K562 (cell line): ENCODE measurements around the gene URI1. TPM values are rescaled to one million over a fixed set of nuclear protein-coding genes. Genes with fewer than 3 reads are reported as not detected.

Experiments used
- ATAC-seq: fragments of 200-7000 bp; cut with Tn5 transposase; 3 replicates; pipeline ENCODE4 v1.9.1; 2020; ENCODE audit warnings: moderate library complexity
- BruUV-seq: library from RNA; stranded (reverse); fragments of 400-500 nt; replicated peaks from 2 replicates; lab custom pipeline; 2021; lab: Mats Ljungman, UMichigan
- CTCF ChIA-PET: fragments of 300-600 bp; formaldehyde crosslinking; extraction: SDS; loops from one replicate; lab custom pipeline; 2021; ENCODE audit warnings: low intra/inter-chr PET ratio; lab: Yijun Ruan, JAX
- POLR2A ChIA-PET: fragments of 300-600, 350-650 bp; sonication (Branson Sonifier 250); formaldehyde crosslinking; extraction: SDS; loops from one replicate; lab custom pipeline; 2021; ENCODE audit warnings: antibody characterized with exemption, inconsistent platforms; lab: Yijun Ruan, JAX
- DNase-seq, 4 experiments: peaks; one replicate each; pipeline versions ENCODE4 v3.0.0 to v3.0.0-alpha.2; 2011 to 2018; ENCODE audit warnings: low spot score in 3 of 4, mixed read lengths in 3 of 4; ENCODE audit errors: extremely low read depth in 1 of 4
- FAIRE-seq: peaks from 2 replicates; lab custom pipeline; 2011; peaks lifted over from hg19 to GRCh38; lab: Jason Lieb, UNC
- H2AFZ ChIP-seq: 2 replicates; pipeline ENCODE4 v1.6.0; 2011; ENCODE audit warnings: low read depth, low read length, control low read depth, inconsistent platforms
- H3K27ac ChIP-seq: fragments of 200-600 bp; 3 replicates; pipeline ENCODE4 v1.8.0; 2011; ENCODE audit warnings: low read depth, mild to moderate bottlenecking, control low read depth, inconsistent platforms, low read length, moderate library complexity, mixed read lengths; ENCODE audit errors: extremely low read depth
- H3K27me3 ChIP-seq, 2 experiments: fragments of 300-600 bp in 1 of 2; 2 replicates in 1 of 2; 3 replicates in 1 of 2; pipeline versions ENCODE4 v1.6.0 to v1.8.0; 2011; ENCODE audit warnings: inconsistent platforms in 2 of 2, low read length in 2 of 2, mild to moderate bottlenecking in 1 of 2, mixed read lengths in 1 of 2, moderate library complexity in 1 of 2; ENCODE audit not compliant: control insufficient read depth in 2 of 2, insufficient read depth in 2 of 2
- H3K36me3 ChIP-seq: fragments of 300-600 bp; 3 replicates; pipeline ENCODE4 v1.8.0; 2011; ENCODE audit warnings: mild to moderate bottlenecking, low read length, inconsistent platforms; ENCODE audit not compliant: control insufficient read depth, insufficient read depth
- H3K4me1 ChIP-seq, 2 experiments: fragments of 200-600 bp in 1 of 2; replicated peaks in 1 of 2; 2 replicates in 1 of 2; 3 replicates in 1 of 2; pipeline versions ENCODE4 v1.5.1 to v1.8.0; 2011; ENCODE audit warnings: inconsistent platforms in 2 of 2, low read length in 2 of 2, mild to moderate bottlenecking in 1 of 2, mixed read lengths in 1 of 2, moderate library complexity in 1 of 2; ENCODE audit not compliant: control insufficient read depth in 2 of 2, insufficient read depth in 2 of 2
- H3K4me2 ChIP-seq: 2 replicates; pipeline ENCODE4 v1.6.1; 2011; ENCODE audit warnings: low read length, control low read depth, inconsistent platforms, mixed read lengths; ENCODE audit not compliant: insufficient read depth
- H3K4me3 ChIP-seq: fragments of 200-600 bp; sonication (generic), shearing (Covaris generic); 2 replicates; pipeline ENCODE4 v1.5.1; 2016; ENCODE audit warnings: control low read depth, inconsistent platforms
- H3K79me2 ChIP-seq: fragments of 200-600 bp; 3 replicates; pipeline ENCODE4 v1.8.0; 2011; ENCODE audit warnings: low read length, inconsistent platforms; ENCODE audit not compliant: control insufficient read depth, insufficient read depth
- H3K9ac ChIP-seq, 2 experiments: 2 replicates each; pipeline versions ENCODE4 v1.6.0 to v1.6.1; 2011; ENCODE audit warnings: low read depth in 2 of 2, low read length in 2 of 2, control low read depth in 1 of 2, inconsistent platforms in 1 of 2, mild to moderate bottlenecking in 1 of 2, mixed read lengths in 1 of 2; ENCODE audit not compliant: insufficient read depth in 1 of 2
- H3K9me1 ChIP-seq: one replicate; pipeline ENCODE4 v1.6.0; 2011; ENCODE audit warnings: inconsistent platforms, mild to moderate bottlenecking, low read length, moderate library complexity; ENCODE audit not compliant: control insufficient read depth, insufficient read depth
- H3K9me3 ChIP-seq: replicated peaks from 2 replicates; pipeline ENCODE4 v1.5.1; 2011; ENCODE audit warnings: low read depth, low read length, inconsistent platforms; ENCODE audit not compliant: control insufficient read depth, insufficient read depth
- H4K20me1 ChIP-seq: replicated peaks from 2 replicates; pipeline ENCODE4 v1.6.1; 2011; ENCODE audit warnings: low read length, inconsistent platforms, mixed read lengths; ENCODE audit not compliant: control insufficient read depth, insufficient read depth
- ARNT ChIP-seq, 2 experiments: fragments of 450-650 bp; IDR thresholded peaks; 2 replicates each; pipeline ENCODE4 v1.6.1; 2016; ENCODE audit warnings: mild to moderate bottlenecking in 1 of 2
- CC2D1A ChIP-seq: fragments of 450-650 bp; IDR thresholded peaks from 2 replicates; pipeline ENCODE4 v1.6.1; 2017; ENCODE audit warnings: mild to moderate bottlenecking
- EZH2 ChIP-seq: IDR thresholded peaks from 2 replicates; pipeline ENCODE4 v1.6.1; 2012; ENCODE audit warnings: low read depth, mild to moderate bottlenecking, inconsistent platforms, low read length, borderline replicate concordance
- NR2C1 ChIP-seq, 2 experiments: fragments of 450-650 bp; IDR thresholded peaks; 2 replicates each; pipeline ENCODE4 v1.6.1; 2017; ENCODE audit warnings: mild to moderate bottlenecking in 2 of 2, antibody characterized with exemption in 1 of 2, inconsistent platforms in 1 of 2, missing compliant biosample characterization in 1 of 2, missing genetic modification characterization in 1 of 2
- PYGO2 ChIP-seq: fragments of 450-650 bp; IDR thresholded peaks from 2 replicates; pipeline ENCODE4 v1.6.1; 2016; ENCODE audit warnings: mild to moderate bottlenecking, missing genetic modification characterization, moderate library complexity, missing compliant biosample characterization
- SP2 ChIP-seq: IDR thresholded peaks from 2 replicates; pipeline ENCODE4 v1.6.1; 2011; ENCODE audit warnings: mild to moderate bottlenecking, low read depth, low read length, moderate library complexity; ENCODE audit not compliant: poor library complexity, severe bottlenecking; ENCODE audit errors: extremely low read depth
- WGBS: fragments of 100-300 bp; shearing (Covaris generic); methylation state at CpG from one replicate; pipeline ENCODE4 v1.1.6; 2016; ENCODE audit warnings: low coverage, mixed read lengths; ENCODE audit not compliant: insufficient coverage; ENCODE audit errors: missing lambda C conversion rate; 5-methylcytosine and 5-hydroxymethylcytosine counted together
- in situ Hi-C: fragments of 300-500 bp; cut with MboI; formaldehyde crosslinking; loops from 4 replicates; pipeline ENCODE4 v1.15.0; 2018; ENCODE audit warnings: inconsistent platforms, mixed read lengths
- intact Hi-C: fragments of 100-400 bp; cut with micrococcal nuclease; formaldehyde crosslinking; loops from 2 replicates; pipeline ENCODE4 v1.14.2; 2022
- polyA plus RNA-seq, 8 experiments: library from polyadenylated mRNA; depleted of rRNA in 4 of 8; stranded (reverse) in 5 of 8; unstranded in 3 of 8; fragments of >200 nt; fragmentation: Nextera tagmentation in 2 of 8; fragmentation: Illumina TruSeq in 1 of 8; extraction: Ambion mirVana in 2 of 8; extraction: Trizol in 1 of 8; gene quantifications; 2 replicates each; pipeline versions ENCODE4 v1.2.1 to v1.2.3, GENCODE V29; 2011 to 2014; ENCODE audit warnings: inconsistent platforms in 1 of 8, missing spikeins in 1 of 8
- total RNA-seq, 7 experiments: library from RNA; depleted of rRNA in 6 of 7; stranded (reverse); fragments of >200 nt in 6 of 7; fragmentation: Illumina TruSeq in 2 of 7; extraction: Trizol in 2 of 7; gene quantifications; 2 replicates each; pipeline versions ENCODE4 v1.2.1 to v1.2.3, GENCODE V29; 2011 to 2021; ENCODE audit warnings: low replicate concordance in 1 of 7
- TF ChIP-seq, protein P1 (sequence below): fragments of 450-650 bp; conservative IDR thresholded peaks from 2 replicates; pipeline ENCODE4 v1.6.1; 2016; ENCODE audit warnings: missing genetic modification characterization, low read depth, mild to moderate bottlenecking, missing compliant biosample characterization, moderate library complexity
- TF ChIP-seq, protein P2 (sequence below): fragments of 450-650 bp; IDR thresholded peaks from 2 replicates; pipeline ENCODE4 v1.6.1; 2016; ENCODE audit warnings: low read depth

The URI1 gene
- total and polyA plus RNA-seq, 9 of the 15 experiments (the other 6 are each of a cell fraction or from before 2014, with no cell fraction given) = 16.9 to 87.4 (median 63.9) TPM

DNA sequence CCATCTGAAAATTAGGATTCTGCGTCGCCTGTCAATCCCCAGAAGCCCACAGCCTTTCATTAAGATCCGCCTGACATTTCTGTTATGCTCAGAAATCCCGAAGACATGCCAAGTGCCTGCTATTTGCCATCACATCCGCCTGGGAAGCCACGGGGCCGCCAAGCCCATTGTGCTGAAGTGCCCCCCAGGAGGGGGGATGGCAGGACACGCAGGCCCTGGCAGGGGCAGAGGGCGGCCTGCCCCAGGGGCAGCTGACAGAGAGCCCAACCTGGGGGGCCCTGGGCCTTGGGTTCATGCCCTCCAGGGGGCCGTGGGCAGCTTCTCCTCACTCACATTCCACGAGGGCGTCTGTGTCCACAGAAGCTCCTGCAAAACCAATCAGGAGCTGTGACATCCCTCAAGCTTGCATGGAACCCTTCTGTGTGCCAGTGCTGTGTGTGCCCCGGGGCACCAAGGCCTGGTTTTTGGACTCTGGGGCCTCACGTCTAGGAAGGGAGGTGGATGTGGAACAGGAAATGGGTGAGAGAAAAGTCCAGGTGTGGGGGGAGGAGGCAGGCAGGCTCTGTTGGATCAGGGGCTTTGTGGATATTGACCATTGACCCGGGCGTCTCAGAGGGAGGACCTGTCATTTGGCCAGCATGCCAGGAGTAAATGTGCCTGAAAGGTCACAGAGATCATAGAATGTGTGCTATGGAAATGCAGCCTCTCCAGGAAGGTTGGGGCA, 122.9 kb downstream of the URI1 start:
- Histone ChIP-seq H3K9me3 (no peaks in the 10 kb centered on the region), H3K4me1 (peaks cover 0 to 7% of the 10 kb centered on the region in 2 experiments; a peak in 2 of 5 replicates), H2AFZ (no peak overlapping the region), H3K4me2 (no peak overlapping the region), H3K79me2 (no peaks in the 10 kb centered on the region), H3K9me1 (no peaks in the 10 kb centered on the region), H3K27ac (no peak overlapping the region), H3K9ac (no peak overlapping the region), H3K27me3 (peaks cover 12 to 45% of the 10 kb centered on the region in 2 experiments; a peak in 4 of 5 replicates), H3K4me3 (no peak overlapping the region), H3K36me3 (no peaks in the 10 kb centered on the region), H4K20me1 (0 out of 2 replicates have a peak, but pooled peaks cover 7% of the 10 kb centered on the region)
- BruUV-seq = no TSS peak
- 6% methylated on average over 15 of the region's 16 CpGs for WGBS
- FAIRE-seq (no peak), DNase-seq (no peak), ATAC-seq (no peak)
- ChIA-PET CTCF (no interaction called here), POLR2A (no interaction called here)
- intact Hi-C loops (no loop called here), in situ Hi-C loops (no loop called here)
- TF ChIP-seq, protein P1, sequence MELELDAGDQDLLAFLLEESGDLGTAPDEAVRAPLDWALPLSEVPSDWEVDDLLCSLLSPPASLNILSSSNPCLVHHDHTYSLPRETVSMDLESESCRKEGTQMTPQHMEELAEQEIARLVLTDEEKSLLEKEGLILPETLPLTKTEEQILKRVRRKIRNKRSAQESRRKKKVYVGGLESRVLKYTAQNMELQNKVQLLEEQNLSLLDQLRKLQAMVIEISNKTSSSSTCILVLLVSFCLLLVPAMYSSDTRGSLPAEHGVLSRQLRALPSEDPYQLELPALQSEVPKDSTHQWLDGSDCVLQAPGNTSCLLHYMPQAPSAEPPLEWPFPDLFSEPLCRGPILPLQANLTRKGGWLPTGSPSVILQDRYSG (tag) = no peak
- TF ChIP-seq, protein P2, sequence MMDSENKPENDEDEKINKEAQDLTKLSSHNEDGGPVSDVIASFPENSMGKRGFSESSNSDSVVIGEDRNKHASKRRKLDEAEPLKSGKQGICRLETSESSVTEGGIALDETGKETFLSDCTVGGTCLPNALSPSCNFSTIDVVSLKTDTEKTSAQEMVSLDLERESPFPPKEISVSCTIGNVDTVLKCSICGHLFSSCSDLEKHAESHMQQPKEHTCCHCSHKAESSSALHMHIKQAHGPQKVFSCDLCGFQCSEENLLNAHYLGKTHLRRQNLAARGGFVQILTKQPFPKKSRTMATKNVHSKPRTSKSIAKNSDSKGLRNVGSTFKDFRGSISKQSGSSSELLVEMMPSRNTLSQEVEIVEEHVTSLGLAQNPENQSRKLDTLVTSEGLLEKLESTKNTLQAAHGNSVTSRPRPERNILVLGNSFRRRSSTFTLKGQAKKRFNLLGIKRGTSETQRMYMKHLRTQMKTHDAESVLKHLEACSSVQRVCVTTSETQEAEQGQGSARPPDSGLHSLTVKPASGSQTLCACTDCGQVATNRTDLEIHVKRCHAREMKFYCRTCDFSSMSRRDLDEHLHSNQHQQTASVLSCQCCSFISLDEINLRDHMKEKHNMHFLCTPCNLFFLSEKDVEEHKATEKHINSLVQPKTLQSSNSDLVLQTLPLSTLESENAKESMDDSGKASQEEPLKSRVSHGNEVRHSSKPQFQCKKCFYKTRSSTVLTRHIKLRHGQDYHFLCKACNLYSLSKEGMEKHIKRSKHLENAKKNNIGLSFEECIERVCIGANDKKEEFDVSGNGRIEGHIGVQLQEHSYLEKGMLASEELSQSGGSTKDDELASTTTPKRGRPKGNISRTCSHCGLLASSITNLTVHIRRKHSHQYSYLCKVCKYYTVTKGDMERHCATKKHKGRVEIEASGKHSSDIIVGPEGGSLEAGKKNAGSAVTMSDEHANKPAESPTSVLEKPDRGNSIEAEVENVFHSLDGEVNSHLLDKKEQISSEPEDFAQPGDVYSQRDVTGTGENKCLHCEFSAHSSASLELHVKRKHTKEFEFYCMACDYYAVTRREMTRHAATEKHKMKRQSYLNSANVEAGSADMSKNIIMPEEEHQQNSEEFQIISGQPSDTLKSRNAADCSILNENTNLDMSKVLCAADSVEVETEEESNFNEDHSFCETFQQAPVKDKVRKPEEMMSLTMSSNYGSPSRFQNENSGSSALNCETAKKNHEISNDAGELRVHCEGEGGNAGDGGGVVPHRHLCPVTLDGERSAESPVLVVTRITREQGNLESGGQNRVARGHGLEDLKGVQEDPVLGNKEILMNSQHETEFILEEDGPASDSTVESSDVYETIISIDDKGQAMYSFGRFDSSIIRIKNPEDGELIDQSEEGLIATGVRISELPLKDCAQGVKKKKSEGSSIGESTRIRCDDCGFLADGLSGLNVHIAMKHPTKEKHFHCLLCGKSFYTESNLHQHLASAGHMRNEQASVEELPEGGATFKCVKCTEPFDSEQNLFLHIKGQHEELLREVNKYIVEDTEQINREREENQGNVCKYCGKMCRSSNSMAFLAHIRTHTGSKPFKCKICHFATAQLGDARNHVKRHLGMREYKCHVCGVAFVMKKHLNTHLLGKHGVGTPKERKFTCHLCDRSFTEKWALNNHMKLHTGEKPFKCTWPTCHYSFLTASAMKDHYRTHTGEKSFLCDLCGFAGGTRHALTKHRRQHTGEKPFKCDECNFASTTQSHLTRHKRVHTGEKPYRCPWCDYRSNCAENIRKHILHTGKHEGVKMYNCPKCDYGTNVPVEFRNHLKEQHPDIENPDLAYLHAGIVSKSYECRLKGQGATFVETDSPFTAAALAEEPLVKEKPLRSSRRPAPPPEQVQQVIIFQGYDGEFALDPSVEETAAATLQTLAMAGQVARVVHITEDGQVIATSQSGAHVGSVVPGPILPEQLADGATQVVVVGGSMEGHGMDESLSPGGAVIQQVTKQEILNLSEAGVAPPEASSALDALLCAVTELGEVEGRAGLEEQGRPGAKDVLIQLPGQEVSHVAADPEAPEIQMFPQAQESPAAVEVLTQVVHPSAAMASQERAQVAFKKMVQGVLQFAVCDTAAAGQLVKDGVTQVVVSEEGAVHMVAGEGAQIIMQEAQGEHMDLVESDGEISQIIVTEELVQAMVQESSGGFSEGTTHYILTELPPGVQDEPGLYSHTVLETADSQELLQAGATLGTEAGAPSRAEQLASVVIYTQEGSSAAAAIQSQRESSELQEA = no peak
- TF ChIP-seq ARNT (IDR thresholded peaks at IDR 0.05) (no peak), PYGO2 (tag) (no peak), SP2 (no peak), NR2C1 (IDR thresholded peaks at IDR 0.05) (no peak), NR2C1 (tag; IDR thresholded peaks at IDR 0.05) (no peak), EZH2 (no peak), CC2D1A (no peak)
